NCI-H774 (cell line): ENCODE measurements around the gene FAM83G.
A peak's percentile ranks its signal among the peaks of the same experiment; 100 is the strongest.
"Not testable (repeated sequence)": the region's sequence is repeated elsewhere in the genome, so short reads cannot be mapped to it uniquely, and the experiment has no call there.

Source experiments
- DNase-seq: peaks from one replicate; lab custom pipeline; 2025; lab: John Stamatoyannopoulos, UW

Gene FAM83G

DNA sequence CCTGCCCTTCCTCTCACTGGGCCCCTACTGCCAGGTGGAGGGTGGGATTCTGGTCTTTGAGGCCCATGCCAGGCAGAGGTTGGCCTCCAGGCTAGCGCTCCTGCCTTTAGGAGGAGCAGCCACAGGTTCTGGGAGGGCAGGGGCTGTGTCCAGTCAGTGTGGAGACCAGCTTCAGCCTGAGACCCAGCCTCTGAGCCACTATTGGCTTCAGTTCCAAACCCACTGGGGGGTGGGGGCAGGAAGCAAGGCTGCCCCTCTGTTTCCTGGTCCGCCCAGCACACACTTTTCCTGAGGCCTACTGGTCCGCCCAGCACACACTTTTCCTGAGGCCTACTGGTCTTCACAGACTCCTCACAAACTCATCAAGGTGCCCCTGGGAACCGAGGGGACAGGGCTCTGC lies 36.2 kb downstream of the FAM83G start:
- no peak for DNase-seq

DNA sequence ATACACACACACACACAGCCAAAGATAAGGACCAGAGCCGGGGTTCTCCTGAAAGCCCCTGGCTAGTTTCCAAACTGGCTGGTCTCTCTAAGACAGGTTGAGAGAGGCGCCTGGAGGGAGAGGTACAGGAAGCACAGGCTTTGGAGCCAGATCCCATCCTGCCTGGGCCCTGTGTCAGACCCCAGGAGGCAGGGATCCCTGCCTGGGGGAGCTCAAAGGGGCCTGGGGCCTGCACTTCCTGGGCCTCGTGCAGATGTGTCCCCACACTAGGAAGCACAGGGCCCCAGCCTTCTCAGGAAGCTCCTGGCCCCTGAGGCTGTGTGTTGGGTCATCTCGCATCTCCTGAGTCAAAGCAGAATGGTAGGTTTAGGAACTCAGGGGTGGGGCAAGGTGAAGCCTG lies 36.6 kb downstream of the FAM83G start:
- no peak for DNase-seq

DNA sequence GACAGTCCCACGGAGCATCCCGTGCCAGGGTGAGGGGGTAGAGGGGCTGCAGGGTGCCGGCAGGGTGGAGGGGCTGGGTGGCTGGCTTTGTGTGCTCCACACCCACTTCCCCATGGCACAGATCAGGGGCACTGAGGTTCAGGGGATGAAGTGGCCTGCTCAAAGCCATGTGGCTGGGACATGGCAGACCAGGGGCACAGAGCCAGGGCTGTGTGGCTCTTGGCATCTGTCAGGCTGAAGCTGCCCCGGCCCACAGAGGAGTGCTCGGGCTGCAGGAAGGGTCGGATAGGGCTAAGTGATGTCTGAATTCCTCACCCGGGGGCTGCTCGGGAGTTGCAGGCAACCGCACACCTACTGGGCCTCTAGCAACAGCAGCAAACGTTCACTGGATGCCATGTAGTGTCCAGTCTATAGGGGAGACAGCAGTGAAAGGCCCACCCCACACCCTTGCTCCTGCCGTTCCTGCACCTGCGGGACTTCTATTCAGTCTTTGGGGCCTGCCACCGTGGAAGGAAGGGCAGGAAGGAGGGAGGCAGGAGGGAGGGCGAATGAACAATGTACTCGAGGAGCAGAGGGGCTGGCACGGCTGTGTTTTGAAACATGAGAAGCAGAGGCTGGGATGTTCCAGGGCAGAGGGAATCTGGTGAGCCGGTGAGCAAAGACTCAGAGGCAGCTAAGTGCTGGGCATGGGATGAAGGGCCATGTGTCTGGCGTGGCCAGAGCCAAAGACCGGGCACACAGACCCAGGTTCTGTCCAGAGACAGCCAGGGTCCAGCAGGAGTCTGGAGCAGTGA lies 37.5 kb downstream of the FAM83G start:
- no peak for DNase-seq

DNA sequence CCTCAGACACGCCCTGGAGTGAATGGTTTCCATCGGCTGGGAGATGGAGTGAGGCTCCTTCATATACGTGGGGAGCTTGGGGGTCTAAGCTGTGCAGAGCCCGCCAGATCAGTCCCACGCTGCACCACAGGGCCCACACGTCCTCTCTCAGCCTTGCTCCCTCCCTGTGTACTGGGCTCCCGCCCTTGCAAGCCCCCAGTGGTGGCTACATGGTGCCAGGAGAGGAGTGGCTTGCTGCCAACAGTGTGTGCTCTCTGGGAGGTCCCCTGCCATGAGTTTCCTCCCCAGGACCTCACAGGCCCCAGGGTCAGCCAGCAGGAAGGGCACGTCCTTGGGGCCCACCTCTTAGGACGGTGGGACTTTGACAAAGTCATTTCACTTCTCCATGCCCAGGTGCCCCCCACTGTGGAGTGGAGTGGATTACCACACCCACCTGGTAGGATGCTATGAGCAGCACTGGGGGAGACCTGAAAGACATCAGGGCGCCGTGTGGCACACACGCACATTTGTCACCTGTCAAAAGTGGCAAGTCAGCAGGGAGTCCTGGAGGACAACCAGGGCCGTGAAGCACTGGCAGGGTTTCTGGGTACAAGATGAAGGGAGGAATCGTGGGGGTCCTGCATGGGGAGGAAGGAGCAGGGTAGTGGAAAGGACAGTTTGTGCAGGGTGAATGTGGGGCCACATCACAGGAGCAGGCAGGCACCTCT lies 38.9 kb downstream of the FAM83G start:
- no peak for DNase-seq

DNA sequence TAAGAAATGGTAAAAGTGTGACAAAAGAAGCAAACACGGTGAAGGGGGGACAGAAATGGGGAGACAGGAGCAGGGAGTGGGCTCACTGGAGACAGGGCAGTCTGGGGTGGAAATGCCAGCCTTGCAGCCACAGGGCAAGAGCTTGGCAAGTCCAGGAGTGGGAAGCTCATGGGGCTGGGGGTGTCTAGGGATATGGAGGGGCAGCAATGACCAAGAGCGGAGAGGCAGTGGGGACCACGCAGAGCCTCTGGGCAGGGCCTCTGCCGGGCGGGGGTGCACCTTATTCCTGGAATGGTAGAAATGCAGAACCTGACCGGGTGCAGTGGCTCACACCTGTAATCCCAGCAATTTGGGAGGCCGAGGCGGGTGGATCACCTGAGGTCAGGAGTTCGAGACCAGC lies 40.0 kb downstream of the FAM83G start:
- DNase-seq = no peak

DNA sequence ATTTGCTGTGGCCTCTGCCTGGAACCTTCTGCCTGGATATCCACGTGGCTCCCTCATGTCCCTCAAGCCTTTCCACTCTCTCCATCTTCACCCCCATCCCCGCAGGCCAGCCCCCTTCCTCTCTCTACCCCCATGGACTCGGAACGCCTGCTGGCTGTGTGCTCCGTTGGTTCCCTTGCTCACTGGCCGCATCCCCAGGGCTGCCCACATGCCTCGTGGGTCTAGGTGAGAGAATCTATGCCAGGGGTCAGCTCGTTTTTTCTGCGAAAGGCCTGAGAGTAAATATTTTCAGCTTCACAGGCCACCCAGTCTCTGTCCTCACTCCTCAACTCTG lies 40.6 kb downstream of the FAM83G start:
- DNase-seq = no peak

DNA sequence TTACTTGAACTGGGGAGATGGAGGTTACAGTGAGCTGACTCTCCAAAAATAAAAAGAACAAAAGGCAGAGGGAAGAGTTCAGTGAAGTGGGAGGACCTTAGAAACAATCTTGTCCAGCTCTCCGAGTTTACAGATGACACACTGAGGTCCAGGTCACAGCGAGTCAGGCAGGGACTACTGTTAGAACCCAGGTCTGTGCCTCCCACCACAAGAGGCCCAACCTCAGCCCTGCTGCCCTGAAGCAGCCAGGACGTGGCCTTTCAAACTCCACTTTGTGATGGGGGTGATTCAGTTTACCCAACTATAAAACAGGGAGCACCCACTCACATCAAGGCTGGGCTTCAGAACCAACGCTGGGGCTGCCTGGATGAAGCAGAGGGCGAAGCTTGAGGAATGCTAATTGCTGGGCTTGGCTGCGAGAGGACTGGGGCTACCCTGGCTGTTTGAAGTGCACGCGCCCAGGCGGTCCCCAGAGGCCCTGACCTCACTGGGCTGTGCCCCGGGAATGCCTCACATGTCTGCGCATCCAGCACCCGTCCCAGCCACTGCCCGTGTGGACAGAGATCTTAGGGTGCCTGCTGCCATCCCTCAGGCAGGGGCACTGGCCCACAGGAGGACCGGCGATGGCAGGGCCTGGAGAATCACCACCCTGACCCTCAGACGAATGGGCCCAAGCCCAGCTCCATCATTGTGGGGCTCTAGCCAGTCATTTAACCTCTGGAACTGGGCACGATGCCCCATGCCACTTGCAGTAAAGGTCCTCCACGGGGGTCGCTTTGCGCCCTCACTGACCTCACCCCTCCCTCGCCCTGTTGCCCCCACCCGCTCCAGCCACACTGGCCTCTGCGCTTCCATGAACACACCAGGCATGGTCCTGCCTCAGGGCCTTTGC lies 41.2 kb downstream of the FAM83G start:
- no peak for DNase-seq

DNA sequence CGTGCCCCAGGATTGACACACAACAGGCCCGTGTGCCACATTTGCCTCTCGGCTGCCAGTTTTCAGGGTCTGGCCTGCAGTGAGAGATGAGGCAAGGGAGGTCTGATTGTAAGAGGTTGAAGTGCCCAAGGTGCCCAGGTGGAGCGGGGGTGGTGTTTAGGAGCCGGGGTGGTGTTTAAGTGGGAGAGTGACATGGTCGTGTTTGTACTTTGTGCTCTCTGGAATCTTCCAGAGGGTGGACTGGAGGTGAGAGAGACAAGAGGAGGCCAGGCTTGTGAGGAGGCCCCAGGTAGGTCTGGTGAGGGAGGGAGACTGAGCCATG lies 42.1 kb downstream of the FAM83G start:
- DNase-seq = no peak

DNA sequence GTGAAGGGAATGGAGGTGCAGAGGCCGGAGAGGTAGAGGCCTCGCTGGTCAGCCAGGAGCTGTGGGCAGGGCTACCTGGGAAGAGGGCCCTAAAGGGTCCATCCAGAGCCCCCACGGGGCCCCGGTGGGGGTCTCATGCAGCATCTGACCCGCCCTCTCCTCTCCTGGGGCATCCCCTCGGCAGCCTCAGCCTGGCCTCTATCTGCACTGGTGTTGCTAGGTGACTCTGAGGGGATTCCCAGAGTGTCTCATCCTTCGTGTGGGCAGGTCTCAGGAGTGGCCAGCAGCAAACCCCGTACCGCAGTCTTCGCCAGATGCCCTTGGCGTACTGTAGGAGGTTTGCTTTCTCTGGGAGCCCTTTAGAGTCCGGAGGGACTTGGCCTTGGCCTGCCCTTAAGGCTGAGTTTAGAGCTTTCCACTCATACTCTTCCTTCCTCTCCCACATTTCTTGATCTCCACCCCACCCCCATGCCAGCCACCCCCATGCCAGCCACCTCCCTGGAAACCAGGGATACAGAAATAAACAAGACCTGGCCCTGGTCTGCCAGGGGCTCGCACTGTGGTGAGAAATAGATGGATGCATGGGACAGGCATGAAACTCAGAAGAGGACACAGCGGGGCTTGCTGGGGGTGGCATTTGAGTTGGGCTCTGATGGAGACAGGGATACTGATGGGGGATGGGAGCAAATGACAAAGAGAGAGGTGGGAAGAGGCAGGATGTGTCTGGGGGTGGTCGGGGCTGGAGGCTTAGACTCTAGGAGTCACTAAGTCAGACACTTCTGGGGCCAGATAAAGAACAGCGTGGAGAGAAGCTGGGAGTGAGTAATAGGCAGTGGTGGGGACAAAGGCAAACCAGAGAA lies 42.7 kb downstream of the FAM83G start:
- DNase-seq = no peak

DNA sequence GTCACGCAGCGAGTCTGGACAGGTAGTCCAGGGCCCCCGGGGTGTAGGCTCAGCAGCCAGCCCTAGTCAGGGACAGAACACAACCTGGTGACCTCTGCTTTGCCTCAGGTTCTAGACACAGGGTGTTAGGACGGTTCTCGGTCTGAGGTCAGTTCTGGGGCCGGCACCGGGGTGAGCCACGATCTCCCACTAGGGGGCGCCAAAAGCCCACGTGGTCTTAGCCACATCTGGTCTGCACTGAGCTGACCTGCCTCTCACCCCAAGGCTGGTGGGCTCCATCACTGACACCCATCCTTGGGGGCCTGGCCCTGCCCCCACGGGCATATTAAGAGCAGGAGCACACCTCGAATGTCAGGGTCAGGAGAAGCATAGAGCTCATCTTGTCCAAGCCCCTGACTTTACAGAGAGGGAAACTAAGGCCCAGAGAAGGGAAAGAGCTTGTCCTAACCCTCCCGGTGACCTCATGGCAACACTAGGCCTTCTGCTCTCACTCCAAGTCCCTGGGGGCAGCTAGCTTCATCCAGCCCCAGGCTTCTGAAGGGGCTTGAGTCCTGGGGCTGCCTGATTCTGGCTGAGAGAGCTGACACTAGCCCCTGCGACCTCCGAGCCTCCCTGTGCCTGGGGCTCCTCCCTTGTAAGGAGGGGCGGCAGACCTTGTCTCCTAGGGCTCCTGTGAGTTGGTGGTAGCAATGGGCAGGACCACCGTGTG lies 43.6 kb downstream of the FAM83G start:
- DNase-seq = peak; percentile 5

DNA sequence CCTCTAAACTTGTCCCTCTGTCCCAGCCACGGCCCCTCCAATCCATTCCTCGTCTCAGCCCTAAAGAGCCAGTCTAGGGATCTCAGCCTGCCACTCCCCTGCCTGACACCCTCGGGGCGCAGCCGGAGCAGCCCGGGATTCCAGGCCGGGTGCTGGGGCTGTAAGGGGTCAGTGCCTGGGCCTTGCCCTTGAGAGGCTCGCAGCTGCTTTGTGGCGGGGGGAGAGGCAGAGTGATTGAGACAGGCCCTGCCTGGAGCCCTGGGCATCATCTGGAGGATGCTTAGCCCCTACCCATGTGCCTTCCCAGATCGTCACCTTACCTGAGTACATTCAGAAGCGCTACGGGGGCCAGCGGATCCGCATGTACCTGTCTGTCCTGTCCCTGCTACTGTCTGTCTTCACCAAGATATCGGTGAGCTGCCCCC lies 44.3 kb downstream of the FAM83G start:
- no peak for DNase-seq

DNA sequence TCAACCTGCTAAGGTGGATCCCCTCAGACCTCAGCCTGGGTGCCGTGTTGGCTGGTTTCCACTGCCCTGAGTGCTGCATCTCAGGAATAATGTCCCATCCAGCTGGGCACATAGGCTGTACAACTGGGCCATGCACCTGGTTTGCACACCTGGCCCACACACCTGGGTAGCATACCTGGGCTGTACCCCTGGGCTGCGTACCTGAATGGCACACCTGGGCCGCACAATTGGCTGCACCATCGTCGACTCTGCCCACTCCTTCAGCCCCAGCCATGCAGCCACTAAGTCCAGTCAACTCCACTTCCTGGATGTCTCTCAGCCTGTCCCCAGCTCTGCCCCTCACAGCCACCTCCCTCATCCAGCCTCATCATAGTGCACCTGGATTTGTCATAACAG lies 44.7 kb downstream of the FAM83G start:
- DNase-seq = no peak

DNA sequence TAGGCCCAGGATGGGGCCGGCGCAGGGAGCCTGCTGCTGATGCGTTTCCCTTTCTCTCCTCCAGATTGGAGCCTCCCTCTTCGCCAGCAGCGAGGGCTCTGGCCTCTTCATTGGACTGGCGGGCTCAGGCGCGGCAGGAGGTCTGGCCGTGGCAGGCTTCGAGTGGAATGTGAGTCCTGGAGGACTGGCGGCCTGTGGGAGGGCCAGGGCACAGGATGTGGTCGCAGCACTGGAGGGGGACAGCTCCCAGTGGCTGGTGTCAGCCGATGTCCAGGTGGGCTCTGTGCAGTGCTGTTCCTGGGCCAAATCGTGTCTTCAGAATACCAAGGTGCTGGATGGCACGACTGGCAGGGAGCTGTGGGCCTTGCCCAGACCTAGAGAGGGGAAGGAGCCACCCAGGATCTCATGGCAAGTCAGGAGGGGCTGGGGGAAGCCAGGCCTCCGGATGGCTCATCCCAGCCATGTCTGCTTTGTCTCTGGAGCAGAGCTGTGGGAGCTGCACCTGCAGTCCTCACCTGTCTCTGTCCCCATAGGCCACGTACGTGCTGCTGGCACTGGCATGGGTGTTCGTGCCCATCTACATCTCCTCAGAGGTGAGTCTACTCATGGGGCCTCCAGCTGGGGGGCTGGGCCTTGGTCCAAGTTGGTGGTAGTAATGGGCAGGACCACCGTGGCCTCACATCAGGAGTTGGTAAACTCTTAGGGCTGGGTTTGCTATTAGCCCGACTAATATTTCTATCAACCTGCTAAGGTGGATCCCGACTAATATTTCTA lies 45.3 kb downstream of the FAM83G start:
- DNase-seq = no peak

DNA sequence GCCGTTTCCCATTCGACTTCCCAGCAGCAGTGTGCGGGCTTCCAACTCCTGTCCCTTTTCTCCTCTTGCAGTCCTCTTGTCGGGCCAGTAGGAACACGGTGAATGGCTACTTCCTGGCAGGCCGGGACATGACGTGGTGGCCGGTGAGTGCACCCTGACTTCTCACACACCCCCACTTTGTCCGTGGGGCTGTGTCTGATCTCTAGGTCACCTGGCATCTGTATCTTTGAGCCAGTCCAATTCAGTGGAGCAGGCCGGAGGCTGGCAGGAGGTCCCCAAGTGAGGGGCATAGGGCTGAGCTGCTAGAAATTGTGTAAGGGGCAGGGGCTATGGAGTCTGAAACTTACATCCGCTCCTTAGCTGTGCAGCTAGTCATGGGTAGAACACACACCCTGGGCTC lies 46.0 kb downstream of the FAM83G start:
- DNase-seq = no peak

DNA sequence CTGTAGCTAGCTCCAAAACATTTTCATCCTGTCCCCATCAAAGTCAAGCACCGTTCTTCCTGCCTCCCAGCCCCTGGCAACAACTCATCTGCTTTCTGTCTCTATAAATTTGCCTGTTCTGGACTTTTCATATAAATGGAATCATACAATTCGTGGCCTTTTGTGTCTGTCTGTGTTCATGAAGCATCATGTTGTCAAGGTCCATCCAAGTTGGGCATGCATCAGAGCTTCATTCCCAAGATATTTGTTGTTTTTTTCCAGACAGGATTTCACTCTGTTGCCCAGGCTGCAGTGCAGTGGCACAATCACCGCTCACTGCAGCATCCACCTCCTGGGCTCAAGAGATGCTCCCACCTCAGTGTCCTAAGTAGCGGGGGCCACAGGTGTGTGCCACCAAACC lies 46.7 kb downstream of the FAM83G start:
- no peak for DNase-seq

DNA sequence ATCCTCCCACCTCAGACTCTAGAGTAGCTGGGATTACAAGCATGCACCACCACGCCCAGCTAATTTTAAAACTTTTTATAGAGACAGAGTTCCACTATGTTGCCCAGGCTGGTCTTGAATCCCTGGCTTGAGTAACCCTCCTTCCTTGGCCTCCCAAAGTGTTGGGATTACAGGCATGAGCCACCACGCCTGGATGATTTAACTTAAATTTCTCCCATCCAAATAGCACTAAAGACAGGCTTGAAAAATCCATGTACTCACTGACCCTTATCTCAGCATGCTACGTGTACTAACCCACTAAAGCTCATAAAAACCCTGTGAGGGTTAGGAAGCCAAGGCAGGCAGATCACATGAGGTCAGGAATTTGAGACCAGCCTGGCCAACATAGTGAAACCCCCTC lies 48.0 kb downstream of the FAM83G start:
- no peak for DNase-seq

DNA sequence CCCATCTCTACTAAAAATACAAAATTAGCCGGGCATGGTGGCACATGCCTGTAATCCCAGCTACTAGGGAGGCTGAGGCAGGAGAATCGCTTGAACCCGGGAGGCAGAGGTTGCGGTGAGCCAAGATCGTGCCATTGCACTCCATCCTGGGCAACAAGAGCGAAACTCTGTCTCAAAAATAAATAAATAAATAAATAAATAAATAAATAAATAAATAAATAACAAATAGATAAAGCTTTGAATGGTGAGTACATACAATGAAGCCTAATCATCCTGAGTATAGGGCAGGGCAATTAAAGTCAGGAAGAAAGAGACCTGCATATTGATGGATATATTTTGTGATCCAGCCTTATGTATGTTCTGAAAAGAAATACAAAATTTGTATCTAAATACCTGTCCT lies 48.5 kb downstream of the FAM83G start:
- DNase-seq = not testable (repeated sequence)

DNA sequence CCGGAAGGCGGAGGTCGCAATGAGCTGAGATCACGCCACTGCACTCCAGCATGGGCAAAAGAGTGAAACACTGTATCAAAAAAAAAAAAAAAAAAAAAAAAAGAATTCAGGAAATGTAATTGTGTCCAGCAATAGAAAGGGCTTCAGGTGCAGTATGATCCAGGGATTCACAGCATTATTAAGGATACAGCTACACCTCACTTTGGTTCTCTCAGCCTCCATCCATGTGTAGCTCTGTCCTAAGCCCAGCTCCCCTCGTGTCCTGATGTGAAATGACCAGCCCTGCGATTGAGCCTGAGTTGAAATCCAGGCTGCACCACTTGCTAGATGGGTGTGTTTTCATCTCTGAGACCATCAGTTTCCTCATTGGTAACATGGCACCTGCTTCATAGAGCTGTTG lies 49.6 kb downstream of the FAM83G start:
- DNase-seq = no peak

DNA sequence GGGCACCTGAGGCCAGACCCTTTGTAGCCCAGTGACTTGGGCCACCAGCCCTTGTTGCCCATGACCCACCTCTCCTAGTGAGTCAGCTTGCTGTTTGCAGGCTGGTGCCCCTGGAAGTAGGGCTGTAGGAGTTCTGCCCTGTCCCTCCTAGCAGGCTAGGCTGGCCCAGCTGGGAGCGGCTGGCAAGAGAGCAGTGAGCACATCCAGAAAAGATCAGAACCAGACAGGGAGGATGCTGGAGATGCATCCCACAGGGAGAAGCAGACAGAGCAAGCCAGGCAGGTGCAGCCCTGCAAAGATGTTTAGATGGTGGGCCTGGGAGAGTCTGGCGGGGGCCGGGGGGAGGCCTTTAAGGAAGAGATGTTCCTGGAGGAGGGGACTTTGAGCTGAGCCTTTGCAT lies 50.2 kb downstream of the FAM83G start:
- DNase-seq = no peak

DNA sequence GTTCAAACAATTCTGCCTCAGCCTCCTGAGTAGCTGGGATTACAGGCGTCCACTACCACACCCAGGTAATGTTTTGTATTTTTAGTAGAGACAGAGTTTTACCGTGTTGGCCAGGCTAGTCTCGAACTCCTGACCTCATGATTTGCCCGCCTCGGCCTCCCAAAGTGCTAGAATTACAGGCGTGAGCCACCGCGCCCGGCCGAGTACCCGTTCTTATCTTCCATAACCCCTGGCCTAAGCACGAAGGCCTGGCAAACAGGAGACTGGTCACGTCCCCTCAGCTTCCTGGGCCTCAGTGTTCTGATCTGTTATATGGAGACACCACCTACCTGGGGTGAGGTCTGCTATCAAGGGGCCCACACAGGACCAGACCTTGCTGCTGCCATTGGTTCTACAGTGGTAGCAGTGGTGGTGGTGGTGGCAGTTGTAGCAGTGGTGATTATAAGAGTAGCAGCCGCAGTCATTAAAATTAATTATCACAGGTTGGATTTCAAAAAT lies 51.3 kb downstream of the FAM83G start:
- no peak for DNase-seq
